Activated T-cell treated with anti-CD3 and anti-CD28 coated beads, Interleukin-2, amount 50 U/mL, for 72 hours (primary cell): Measurements from ENCODE around the gene ABCA3. TPM values are rescaled to one million over a fixed set of nuclear protein-coding genes. Genes with fewer than 3 reads are reported as not detected.
"Not testable (repeated sequence)": the region's sequence is repeated elsewhere in the genome, so short reads cannot be mapped to it uniquely, and the experiment has no call there.

ENCODE experiments used
- ATAC-seq, 2 donors: fragments of 150-1000 bp; cut with Tn5 transposase; replicated peaks in 1 of 2; 2 replicates each; pipeline ENCODE4 v1.10.0; 2021; ENCODE audit warnings: moderate library complexity in 2 of 2, mild to moderate bottlenecking in 1 of 2
- DNase-seq, 2 donors: peaks; one replicate each; pipeline ENCODE4 v3.0.0; 2021 to 2022; ENCODE audit warnings: mixed read lengths in 1 of 2
- H3K27ac Mint-ChIP-seq: one replicate; pipeline ENCODE4 v1.8.0; 2022; ENCODE audit warnings: mild to moderate bottlenecking, moderate library complexity, mixed read lengths
- H3K27me3 Mint-ChIP-seq: one replicate; pipeline ENCODE4 v1.8.0; 2022; ENCODE audit warnings: low read depth, mixed read lengths
- H3K36me3 Mint-ChIP-seq, 2 donors: one replicate each; pipeline ENCODE4 v1.8.0; 2022; ENCODE audit warnings: mixed read lengths in 2 of 2, mild to moderate bottlenecking in 1 of 2; ENCODE audit not compliant: insufficient read depth in 2 of 2
- H3K4me1 Mint-ChIP-seq: one replicate; pipeline ENCODE4 v1.8.0; 2022; ENCODE audit warnings: low read depth, mixed read lengths
- H3K4me3 Mint-ChIP-seq, 2 donors: one replicate each; pipeline ENCODE4 v1.8.0; 2022; ENCODE audit warnings: mild to moderate bottlenecking in 2 of 2, mixed read lengths in 2 of 2, moderate library complexity in 2 of 2
- H3K9me3 Mint-ChIP-seq, 2 donors: one replicate each; pipeline ENCODE4 v1.8.0; 2022; ENCODE audit warnings: mixed read lengths in 2 of 2
- total RNA-seq, 2 donors: library from RNA; stranded (reverse); gene quantifications; one replicate each; pipeline ENCODE4 v1.2.3, GENCODE V29; 2022

Gene ABCA3
- total RNA-seq, 2 donors from 2014 or later, result 13.7 to 14.6 TPM

GRCh38 chr16:2244301-2244700, 96.2 kb downstream of the ABCA3 start:
- ATAC-seq, result peak in 1 of 2 donors; percentile 10
- H3K9me3 Mint-ChIP-seq, result no peaks in the 10 kb centered on the region
- H3K4me1 Mint-ChIP-seq, result no peaks in the 10 kb centered on the region
- H3K4me3 Mint-ChIP-seq, result no peak overlapping the region
- H3K27ac Mint-ChIP-seq, result no peak overlapping the region
- DNase-seq, result no peak
- no peaks in the 10 kb centered on the region for H3K27me3 Mint-ChIP-seq
- H3K36me3 Mint-ChIP-seq, result peaks cover 0 to 3% of the 10 kb centered on the region in 2 donors

- no peaks in the 10 kb centered on the region for H3K27me3 Mint-ChIP-seq
- no peak overlapping the region for H3K4me3 Mint-ChIP-seq
- no peaks in the 10 kb centered on the region for H3K4me1 Mint-ChIP-seq
- peaks cover 0 to 1% of the 10 kb centered on the region in 2 donors for H3K36me3 Mint-ChIP-seq
- no peak for ATAC-seq
- DNase-seq, result no peak
- no peak overlapping the region for H3K27ac Mint-ChIP-seq
- H3K9me3 Mint-ChIP-seq, result no peaks in the 10 kb centered on the region
These were observed 96.7 kb downstream of the ABCA3 start for GRCh38 chr16:2243781-2244180.

- H3K27me3 Mint-ChIP-seq, result no peaks in the 10 kb centered on the region
- H3K9me3 Mint-ChIP-seq, result no peaks in the 10 kb centered on the region
- no peak overlapping the region for H3K27ac Mint-ChIP-seq
- H3K4me3 Mint-ChIP-seq, result no peak overlapping the region
- no peak for ATAC-seq
- H3K4me1 Mint-ChIP-seq, result no peaks in the 10 kb centered on the region
- peaks cover 0 to 1% of the 10 kb centered on the region in 2 donors for H3K36me3 Mint-ChIP-seq
- no peak for DNase-seq
These were observed 97.4 kb downstream of the ABCA3 start for GRCh38 chr16:2243031-2243528.

GRCh38 chr16:2242598-2242997, 97.9 kb downstream of the ABCA3 start:
- Mint-ChIP-seq H3K27me3 (no peaks in the 10 kb centered on the region), H3K27ac (peak overlapping the region; percentile 24), H3K4me3 (no peak overlapping the region), H3K9me3 (no peaks in the 10 kb centered on the region), H3K36me3 (peaks cover 0 to 1% of the 10 kb centered on the region in 2 donors), H3K4me1 (no peaks in the 10 kb centered on the region)
- ATAC-seq (no peak), DNase-seq (no peak)

- DNase-seq, H3K4me1 Mint-ChIP-seq: not testable (repeated sequence)
These were observed 100.2 kb downstream of the ABCA3 start for GRCh38 chr16:2240331-2240730.

GRCh38 chr16:2238838-2239675, 101.5 kb downstream of the ABCA3 start:
- H3K4me1 Mint-ChIP-seq, result no peaks in the 10 kb centered on the region
- H3K9me3 Mint-ChIP-seq, result no peaks in the 10 kb centered on the region
- DNase-seq, result no peak
- H3K27me3 Mint-ChIP-seq, result no peaks in the 10 kb centered on the region
- H3K27ac Mint-ChIP-seq, result no peak overlapping the region
- ATAC-seq, result peak in 1 of 2 donors; percentile 4
- peaks cover 1 to 2% of the 10 kb centered on the region in 2 donors for H3K36me3 Mint-ChIP-seq
- H3K4me3 Mint-ChIP-seq, result no peak overlapping the region

More at GRCh38 chr16:2240331-2240730, 100.2 kb downstream of the ABCA3 start:
- H3K9me3 Mint-ChIP-seq, ATAC-seq, H3K27ac Mint-ChIP-seq, H3K4me3 Mint-ChIP-seq, H3K36me3 Mint-ChIP-seq, H3K27me3 Mint-ChIP-seq: not testable (repeated sequence)

GRCh38 chr16:2238150-2238837, 102.2 kb downstream of the ABCA3 start:
- Mint-ChIP-seq H3K4me3 (no peak overlapping the region), H3K36me3 (peaks cover 2 to 4% of the 10 kb centered on the region in 2 donors), H3K27me3 (no peaks in the 10 kb centered on the region), H3K9me3 (no peaks in the 10 kb centered on the region), H3K4me1 (no peaks in the 10 kb centered on the region), H3K27ac (no peak overlapping the region)
- DNase-seq (no peak), ATAC-seq (peak; percentile 3 to 4)

- H3K4me3 Mint-ChIP-seq, result no peak overlapping the region
These were observed 102.9 kb downstream of the ABCA3 start for GRCh38 chr16:2237493-2238149.

GRCh38 chr16:2237102-2237482, 103.4 kb downstream of the ABCA3 start:
- Mint-ChIP-seq H3K4me3 (no peak overlapping the region), H3K27ac (no peak overlapping the region), H3K9me3 (no peaks in the 10 kb centered on the region), H3K36me3 (peaks cover 2 to 4% of the 10 kb centered on the region in 2 donors), H3K4me1 (no peaks in the 10 kb centered on the region), H3K27me3 (no peaks in the 10 kb centered on the region)
- no peak for DNase-seq
- no peak for ATAC-seq

More at GRCh38 chr16:2237493-2238149, 102.9 kb downstream of the ABCA3 start:
- no peak overlapping the region for H3K27ac Mint-ChIP-seq
- no peaks in the 10 kb centered on the region for H3K27me3 Mint-ChIP-seq
- H3K4me1 Mint-ChIP-seq, result no peaks in the 10 kb centered on the region
- no peaks in the 10 kb centered on the region for H3K9me3 Mint-ChIP-seq
- ATAC-seq, result no peak
- no peak for DNase-seq
- H3K36me3 Mint-ChIP-seq, result peaks cover 2 to 4% of the 10 kb centered on the region in 2 donors

- Mint-ChIP-seq H3K36me3 (peaks cover 2 to 4% of the 10 kb centered on the region in 2 donors), H3K4me3 (no peak within 1 kb of the TSS), H3K27me3 (no peaks in the 10 kb centered on the region), H3K9me3 (no peaks in the 10 kb centered on the region), H3K4me1 (no peaks in the 10 kb centered on the region), H3K27ac (no peak within 1 kb of the TSS)
- ATAC-seq (peak in 1 of 2 donors; percentile 5), DNase-seq (no peak)
These were observed 104.0 kb downstream of the ABCA3 start, which contains the start of gene DNASE1L2 for GRCh38 chr16:2236337-2237101. Gene DNASE1L2 (plus strand): TSS chr16:2236444. CDS start chr16:2236817, 373 bp downstream.

GRCh38 chr16:2235695-2236336, 104.7 kb downstream of the ABCA3 start:
- no peaks in the 10 kb centered on the region for H3K9me3 Mint-ChIP-seq
- no peaks in the 10 kb centered on the region for H3K4me1 Mint-ChIP-seq
- no peak overlapping the region for H3K27ac Mint-ChIP-seq
- peak in 1 of 2 donors; percentile 18 for ATAC-seq
- no peaks in the 10 kb centered on the region for H3K27me3 Mint-ChIP-seq
- peaks cover 2 to 4% of the 10 kb centered on the region in 2 donors for H3K36me3 Mint-ChIP-seq
- H3K4me3 Mint-ChIP-seq, result no peak overlapping the region
- DNase-seq, result no peak

GRCh38 chr16:2235234-2235651, 105.3 kb downstream of the ABCA3 start:
- no peak overlapping the region for H3K27ac Mint-ChIP-seq
- no peak overlapping the region for H3K4me3 Mint-ChIP-seq
- peaks cover 2 to 4% of the 10 kb centered on the region in 2 donors for H3K36me3 Mint-ChIP-seq
- no peaks in the 10 kb centered on the region for H3K27me3 Mint-ChIP-seq
- H3K4me1 Mint-ChIP-seq, result no peaks in the 10 kb centered on the region
- no peak for DNase-seq
- no peaks in the 10 kb centered on the region for H3K9me3 Mint-ChIP-seq
- ATAC-seq, result peak in 1 of 2 donors; percentile 2
